NB4 (cell line): ENCODE data around the gene SLC12A7.

Experiments
- CTCF ChIP-seq: IDR thresholded peaks from one replicate; pipeline ENCODE4 v1.5.1; 2012; ENCODE audit warnings: low read depth, low read length
- MAX ChIP-seq: IDR thresholded peaks from 2 replicates; pipeline ENCODE4 v1.6.1; 2011; ENCODE audit warnings: low read depth, low read length

- TF ChIP-seq CTCF (no peak), MAX (no peak)
Observed at GRCh38 chr5:1061916-1062315, 49.9 kb downstream of the SLC12A7 start.
